Stimulated activated CD8-positive, alpha-beta memory T cell treated with anti-CD3 and anti-CD28 coated beads, Interleukin-7, amount 100 ng/mL, for 24 hours (primary cell): ENCODE measurements around the gene SCGB1C1.
"Not testable (repeated sequence)": the region's sequence is repeated elsewhere in the genome, so short reads cannot be mapped to it uniquely, and the experiment has no call there.

Experiments used
- DNase-seq: peaks from one replicate; pipeline ENCODE4 v3.0.0-alpha.2; 2020; ENCODE audit warnings: low read depth

Gene SCGB1C1

DNA sequence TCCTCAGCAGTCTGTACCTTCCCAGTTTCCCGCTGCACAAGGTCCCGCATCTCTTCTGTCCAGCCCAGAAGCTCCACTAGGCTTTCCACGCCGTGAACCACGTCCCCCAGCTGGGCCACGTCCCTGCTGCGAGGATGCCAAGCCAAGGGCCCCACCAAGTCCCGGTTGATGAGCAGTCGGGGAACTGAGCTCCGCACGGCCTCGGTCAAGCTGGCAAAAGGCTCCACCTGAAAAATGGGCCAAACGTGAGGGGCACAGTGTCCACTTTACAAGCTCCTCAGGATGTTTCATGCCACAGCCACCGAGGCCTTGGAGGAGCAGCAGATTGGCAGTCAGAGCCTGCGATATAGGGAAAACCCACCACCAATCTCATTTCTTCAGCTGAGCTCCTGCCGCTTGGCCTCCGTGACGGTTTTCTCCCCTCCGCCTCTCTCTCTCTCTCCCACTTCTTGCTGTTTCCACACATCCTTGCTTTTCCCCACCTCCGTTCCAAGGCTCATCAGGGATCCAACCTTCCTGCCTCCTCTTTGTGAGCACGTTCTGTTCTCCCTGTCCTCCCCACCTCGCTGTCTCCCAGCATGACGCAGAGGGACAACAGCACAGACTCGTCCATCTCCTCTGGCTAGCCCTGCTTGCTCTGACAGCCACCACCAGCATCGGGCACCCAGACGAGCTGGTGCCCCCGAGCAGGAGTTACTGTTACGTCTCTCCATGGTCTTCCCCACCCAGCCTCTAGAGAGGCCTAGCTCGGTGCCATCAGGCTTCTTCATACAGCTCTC lies 26.1 kb downstream of the SCGB1C1 start:
- DNase-seq, result no peak

DNA sequence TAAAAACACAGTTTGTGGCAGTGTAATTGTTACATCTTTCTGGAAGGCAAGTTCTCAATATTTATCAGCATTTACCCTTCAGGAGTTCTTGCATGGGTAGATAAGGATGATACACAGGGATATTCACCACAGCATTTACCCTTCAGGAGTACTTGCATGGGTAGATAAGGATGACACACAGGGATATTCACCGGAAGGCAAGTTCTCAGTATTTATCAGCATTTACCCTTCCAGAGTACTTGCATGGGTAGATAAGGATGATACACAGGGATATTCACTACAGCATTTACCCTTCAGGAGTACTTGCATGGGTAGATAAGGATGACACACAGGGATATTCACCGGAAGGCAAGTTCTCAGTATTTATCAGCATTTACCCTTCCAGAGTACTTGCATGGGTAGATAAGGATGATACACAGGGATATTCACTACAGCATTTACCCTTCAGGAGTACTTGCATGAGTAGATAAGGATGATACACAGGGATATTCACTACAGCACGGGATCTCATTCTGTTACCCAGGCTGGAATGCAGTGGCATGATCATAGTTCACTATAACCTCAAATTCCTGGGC lies 27.9 kb downstream of the SCGB1C1 start:
- not testable (repeated sequence) for DNase-seq

DNA sequence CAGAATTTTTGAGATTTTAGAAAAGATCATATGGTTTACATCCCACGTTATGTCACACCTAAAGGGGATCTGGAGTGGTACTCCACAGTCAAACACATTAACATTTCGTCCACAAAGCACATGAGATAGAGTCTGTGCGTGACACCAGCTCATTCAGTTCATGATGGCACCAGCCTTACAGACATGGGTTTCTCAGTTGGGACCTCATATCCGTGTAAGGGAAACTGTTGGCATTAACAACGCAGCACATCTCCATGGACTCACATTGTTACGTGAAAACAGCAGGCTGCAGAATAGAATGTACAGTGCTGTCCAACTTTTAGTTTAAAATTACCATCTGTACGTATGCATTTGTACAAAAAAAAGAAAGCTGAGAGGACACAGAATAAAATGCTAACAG lies 28.7 kb downstream of the SCGB1C1 start:
- no peak for DNase-seq

DNA sequence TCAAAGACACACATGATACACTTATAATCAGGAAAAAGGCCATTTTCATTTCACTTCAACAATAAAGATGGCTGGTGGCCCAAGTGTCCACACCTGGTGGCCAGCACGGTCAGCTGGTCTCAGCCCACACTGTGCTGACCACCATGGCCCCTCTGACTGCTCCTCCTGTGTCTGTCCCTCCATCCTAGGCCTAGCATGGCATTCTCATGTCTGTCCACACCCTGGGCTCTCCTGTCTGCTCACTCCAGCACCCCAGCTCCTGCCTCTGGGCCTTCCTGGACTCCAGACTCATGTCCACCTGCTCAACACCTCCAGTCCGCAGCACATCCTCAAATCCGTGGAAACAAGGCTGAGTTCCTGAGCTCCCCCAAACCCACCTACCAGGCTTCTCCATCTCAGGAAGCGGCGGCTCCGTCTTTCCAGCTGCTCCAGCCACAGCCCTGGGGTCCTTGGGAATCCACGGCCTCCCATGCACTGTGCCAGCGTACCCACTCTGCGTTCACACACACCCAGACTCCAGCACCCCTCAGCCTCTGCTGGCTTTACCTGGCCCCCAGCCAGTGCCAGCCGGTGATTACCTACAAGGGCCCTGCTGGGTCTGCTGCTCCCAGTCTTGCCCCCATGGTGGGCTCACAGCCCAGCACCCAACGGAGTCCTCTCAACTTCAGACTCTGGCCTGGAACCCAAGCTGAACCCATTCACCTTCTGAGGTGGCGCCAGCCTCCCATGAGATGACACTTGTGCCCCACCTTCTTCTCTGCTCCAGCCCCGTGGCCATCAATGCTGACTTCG lies 29.3 kb downstream of the SCGB1C1 start:
- DNase-seq, result no peak

DNA sequence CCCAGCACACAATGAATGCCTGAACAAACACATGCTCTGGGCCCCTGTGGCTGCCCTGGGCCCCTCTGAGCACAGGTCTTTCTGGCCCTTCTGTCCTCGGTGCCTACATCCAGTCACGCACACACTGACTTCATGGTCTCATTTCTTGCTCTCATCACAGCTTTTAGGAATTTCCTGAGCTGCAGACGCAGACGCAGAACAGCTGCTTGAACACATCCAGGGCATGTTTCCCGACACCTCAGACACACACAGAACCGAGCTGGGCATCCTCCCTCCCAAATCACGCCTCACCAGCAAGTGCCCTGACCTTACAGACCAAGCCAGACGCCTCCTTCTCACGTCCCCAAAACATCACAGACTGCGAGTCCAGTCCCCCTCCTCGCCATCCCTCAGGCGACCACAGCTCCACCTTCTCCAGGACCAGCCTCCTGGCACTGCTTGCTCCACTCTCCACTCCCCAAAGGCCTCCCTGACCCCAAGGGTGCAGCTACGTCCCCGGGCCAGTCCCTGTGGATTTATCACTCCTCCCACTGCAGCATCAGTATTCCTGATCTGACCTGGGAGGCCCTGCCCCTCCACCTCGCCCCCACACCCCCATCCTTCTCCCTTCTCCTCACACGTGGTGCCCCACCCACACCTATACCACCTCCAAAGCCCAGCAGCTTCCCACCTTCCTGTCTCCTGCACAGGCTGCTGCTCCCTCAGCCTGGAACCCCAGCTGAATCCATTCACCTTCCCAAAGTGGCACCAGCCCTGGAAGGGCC lies 30.3 kb downstream of the SCGB1C1 start:
- DNase-seq, result no peak

DNA sequence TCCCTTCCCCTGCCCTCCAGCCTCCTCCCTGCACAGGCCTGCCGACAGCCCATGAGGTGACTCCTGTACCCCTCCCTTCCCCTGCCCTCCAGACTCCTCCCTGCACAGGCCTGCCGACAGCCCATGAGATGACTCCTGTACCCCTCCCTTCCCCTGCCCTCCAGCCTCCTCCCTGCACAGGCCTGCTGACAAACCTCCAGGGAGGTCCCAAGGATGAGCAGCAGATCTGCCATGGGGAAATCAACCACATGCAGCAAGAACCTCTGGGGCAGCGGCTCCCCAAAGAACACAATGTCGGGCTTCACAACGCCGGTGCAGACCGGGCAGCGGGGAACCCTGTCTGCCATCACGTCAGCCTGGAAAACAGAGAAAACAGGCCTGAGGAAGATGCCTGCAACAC lies 31.0 kb downstream of the SCGB1C1 start:
- no peak for DNase-seq

DNA sequence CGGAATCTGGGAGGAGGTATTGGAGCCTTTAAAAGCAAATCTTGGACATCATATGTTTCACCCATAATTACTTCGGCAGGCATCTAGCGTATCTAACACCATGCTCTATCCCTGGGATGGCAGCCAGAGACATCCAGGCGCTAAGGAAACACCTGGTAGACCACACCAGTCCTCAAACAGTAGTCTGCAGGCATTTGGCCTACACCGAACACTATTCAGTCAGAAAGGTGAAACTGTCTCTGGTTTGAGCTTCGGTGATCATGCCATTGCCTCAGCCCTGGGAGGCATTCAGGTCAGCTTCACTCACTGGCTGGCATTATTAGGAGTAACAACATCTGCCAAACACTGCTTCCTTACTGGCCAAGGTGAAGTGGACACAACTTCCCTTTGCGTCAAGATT lies 31.5 kb downstream of the SCGB1C1 start:
- DNase-seq, result no peak

DNA sequence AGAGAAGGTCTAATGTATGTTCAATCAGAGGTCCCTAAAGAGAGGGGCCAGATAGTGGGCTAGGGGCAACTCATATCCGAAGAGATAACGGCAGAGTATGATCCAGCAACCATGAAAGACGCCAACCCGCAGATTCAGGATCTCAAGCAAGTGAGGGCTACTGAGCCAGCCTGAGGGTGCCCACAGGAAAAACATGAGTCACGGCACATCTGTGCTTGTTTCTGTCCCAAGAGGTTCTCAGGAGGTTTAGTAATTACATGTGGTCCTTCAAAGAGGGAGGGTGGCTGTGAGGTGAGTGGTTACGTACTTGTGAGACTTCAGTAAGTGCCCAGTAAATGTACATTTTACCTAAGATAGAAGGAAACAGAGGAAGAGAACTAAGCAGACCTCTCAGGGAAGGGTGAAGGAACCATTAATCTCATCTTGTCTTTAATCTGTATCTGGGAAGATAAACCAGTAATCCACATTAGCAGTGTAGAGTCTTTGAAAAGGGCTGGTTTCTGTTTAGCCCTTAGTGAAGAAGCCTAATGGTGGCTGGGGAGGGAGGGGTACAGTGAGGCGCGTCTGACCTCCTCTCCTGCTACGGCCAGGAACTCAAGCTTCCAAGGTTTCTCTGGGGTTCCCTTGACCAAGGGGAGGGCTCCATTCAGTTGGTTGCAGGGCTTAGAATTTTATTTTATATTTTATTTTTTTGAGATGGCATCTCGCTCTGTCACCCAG lies 33.0 kb downstream of the SCGB1C1 start:
- DNase-seq, result no peak

DNA sequence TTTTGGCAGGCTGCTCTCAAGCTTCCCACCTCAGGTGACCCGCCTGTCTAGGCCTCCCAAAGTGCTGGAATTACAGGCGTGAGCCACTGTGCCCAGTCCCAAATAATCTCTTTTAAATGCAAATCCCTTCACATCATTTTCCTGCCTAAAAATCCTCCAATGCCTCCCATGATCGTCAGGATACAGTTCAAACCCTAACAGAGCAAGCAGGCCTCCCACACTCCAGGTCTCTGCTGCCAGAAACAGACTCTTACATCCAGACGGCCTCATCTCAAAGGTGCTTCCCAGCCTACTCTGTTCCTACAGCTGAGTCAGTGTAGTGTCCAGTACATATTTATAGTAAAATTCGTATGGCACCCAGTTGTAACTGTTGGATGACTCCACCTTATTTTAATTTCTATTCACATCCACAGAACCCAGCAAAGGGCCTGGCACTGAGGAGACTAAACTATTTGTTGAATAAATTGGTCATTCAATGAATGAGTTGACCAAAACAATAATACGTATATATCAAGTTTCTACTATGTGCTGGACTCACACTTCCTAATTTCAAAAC lies 35.0 kb downstream of the SCGB1C1 start:
- no peak for DNase-seq

DNA sequence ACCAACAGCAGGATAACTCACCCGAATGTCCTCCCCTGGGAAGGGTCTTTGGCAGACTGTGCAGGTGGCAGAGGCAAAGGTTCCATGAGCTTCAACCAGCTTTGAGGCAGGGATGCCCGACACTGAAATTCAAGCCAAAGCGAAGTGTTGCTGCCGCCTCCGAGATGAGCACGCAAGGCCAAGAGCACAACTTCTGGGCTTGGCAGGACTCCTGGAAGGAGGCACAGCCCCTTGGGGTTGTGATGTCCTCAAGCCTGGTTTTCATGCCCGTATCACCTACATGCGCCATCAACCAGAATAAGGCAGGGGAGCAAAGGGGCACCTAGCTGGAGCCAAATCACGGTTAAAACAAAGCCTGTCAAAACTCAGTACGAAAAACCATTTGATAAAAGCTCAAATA lies 37.6 kb downstream of the SCGB1C1 start:
- no peak for DNase-seq

DNA sequence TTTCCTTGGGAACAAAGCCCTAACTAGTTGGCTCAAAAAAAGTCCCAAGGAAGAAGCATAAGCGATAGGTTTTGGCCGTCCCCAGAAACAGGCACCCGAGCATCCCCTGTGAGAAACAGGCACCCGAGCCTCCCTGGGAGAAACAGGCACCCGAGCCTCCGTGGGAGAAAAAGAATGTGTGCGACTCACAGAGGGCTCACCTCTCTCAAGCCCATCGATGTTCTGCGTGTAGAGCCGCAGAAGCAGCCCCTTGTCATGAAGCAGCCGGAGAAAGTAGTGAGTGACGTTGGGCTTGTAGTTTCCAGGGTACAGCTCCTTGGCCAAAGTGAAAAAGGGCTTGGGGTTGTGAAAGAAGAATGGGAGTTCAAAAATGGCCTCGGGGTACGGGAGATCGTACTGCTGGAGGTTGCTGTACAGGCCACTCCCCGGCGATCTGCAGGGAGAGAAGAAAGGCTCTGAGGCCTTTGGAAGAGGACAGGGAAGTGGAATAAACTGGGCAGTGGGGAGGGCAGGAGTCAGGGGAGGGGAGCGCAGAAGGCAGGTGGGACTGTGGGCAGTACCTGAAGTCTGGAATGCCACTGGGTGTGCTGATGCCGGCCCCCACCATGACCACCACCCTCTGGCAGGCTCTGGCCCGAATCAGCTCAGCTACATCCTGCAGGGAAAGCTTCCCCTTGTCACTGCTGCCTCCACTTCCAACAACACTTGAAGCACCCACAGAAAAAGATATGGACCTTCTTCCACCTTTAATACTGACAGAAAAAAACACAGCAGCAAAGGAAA lies 40.1 kb downstream of the SCGB1C1 start:
- DNase-seq, result no peak

DNA sequence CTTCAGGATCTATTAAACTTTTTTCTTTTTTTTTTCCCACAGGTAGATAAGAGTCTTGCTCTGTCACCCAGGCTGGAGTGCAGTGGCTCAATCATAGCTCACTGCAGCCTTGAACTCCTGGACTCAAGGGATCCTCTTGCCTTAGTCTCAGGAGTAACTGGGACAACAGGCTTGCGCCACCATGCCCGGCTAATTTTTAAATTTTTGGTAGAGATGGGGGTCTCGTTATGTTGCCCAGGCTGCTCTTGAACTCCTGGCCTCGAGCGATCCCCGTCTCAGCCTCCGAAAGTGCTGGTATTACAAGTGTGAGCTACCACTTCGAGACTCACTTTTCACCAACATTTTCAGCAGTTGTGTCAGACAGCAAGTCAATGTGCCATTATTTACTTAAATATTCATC lies 42.3 kb downstream of the SCGB1C1 start:
- DNase-seq, result no peak

DNA sequence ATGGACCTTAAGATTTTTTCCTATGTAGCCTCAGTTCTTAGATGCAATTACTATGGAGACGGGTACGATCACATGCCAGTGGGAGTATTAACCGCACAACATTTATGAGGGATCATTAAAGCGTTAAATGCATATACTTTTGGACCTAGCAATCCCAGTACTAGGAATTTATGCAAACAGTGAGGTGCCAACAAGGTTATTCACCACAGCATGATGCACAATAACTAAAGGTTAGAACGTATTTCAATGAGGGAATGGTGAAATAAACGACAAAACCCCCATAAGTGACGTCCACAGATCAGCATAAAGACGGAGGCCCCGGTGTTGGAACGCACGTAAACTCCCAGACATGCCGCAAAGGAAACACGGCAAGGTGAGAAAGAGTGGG lies 42.7 kb downstream of the SCGB1C1 start:
- no peak for DNase-seq

DNA sequence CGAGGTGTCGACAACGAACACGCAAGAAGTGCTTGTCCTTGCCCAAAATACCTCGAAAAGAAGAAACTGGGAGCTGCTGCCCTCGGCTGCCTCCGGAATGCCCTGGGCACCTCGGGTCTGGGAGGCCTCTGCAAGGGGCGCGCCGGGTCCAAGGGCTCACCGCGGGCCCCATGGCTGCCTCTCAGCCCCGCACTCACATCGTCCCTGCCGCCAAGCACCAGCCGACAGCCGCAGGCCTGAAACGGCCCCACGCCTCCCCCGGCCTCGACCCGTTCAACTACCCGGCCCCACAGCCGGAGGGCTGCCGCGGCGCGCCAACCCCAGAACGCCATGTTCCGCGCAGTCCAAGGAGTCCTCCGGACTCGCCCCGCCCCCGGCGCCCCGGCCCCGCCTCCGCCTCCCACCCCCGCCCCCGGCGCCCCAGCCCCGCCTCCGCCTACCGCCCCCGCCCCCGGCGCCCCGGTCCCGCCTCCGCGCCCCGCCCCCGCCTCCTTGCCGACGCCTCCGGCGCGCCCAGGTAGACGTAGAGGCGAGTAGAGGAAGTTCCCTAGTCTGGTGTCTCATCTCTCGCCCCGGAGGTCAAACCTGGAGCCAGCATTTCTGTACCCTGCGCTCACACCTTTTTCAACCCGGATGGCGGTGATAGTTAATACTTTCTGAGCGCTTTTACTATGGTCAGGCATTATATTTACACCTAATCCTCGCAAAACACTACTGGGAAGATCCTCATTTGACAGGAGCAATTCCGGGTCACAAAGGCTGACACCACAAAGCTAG lies 43.3 kb downstream of the SCGB1C1 start, which contains the start of gene SIRT3:
TSS of gene SIRT3 (minus strand) at position 346 of the 777 bp plus-strand sequence. CDS start at position 332, 14 bp downstream.
- peak; percentile 56 for DNase-seq

DNA sequence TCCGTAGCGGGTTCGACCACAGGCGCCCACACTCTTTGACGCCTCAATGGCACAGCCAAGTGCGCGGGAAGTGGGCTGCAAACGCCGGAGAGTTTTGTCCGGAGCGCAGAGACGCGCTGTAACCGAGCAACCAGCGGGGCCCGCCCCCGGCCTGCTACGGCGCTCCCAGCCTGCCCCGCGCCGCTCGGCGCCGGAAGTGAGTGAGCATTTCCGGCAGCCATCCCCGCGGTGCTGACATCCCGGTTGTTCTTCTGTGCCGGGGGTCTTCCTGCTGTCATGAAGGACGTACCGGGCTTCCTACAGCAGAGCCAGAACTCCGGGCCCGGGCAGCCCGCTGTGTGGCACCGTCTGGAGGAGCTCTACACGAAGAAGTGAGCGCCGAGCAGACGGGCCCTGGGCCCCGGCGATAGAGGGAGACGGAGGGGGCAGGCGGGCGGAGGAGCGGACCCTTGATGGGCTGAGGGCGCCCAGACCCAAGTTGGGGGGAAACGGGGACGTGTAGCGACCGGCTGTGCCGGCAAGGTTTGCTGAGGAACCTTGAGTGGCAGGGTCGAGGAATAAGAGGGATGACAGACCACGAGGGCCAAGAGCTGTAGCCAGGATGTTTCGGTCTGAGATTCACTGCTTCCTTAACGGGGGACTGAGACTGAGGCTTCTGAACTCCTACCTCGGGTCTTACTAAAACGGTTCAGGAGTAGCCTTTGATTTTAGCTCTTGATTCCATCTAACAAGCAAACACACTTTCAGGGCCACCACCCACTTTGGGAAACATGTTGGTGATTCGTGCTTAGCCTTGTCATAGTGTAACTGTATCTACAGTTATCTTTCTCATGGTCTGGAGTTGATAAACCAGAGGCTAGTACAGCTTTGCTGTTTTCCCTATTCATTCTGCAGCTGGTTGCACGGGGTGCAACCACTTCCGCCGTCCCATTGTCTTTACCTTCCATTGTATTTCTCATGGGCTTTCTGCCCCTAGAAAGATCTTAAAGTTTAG lies 44.2 kb downstream of the SCGB1C1 start, which contains the start of gene PSMD13:
TSS of gene PSMD13 (plus strand) at position 203 of the 994 bp plus-strand sequence. CDS start at position 277, 74 bp downstream.
- peak; percentile 72 for DNase-seq

DNA sequence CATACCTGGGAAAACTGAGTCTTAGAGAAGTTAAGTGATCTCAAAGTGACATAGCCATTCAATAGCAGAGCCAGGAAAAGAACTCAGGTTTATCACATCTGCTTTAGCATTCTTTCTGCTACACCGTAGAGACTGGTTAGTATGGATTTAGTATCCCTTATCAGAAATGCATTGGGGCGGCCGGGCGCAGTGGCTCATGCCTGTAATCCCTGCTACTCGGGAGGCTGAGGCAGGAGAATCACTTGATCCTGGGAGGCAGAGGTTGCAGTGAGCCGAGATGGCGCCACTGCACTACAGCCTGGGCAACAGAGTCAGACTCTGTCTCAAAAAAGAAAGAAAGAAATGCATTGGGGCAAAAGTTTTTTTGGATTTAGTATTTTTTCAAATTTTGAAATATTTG lies 45.5 kb downstream of the SCGB1C1 start:
- not testable (repeated sequence) for DNase-seq

DNA sequence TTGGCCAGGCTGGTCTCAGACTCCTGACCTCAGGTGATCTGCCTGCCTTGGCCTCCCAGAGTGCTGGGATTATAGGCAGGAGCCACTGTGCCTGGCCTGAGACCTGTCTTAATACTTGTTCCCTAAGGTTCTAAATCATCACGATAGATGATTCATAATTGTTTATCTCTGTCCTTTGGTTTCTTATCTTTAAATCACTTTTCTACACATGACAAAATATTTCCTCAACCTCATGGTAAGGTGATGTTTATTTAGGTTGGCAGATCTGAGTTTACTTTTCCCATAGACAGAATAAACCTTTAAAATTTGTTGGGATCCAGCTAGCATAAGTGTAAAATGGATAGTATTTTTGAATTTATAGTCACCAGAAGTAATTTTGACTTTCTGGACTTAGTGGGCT lies 47.4 kb downstream of the SCGB1C1 start:
- no peak for DNase-seq

DNA sequence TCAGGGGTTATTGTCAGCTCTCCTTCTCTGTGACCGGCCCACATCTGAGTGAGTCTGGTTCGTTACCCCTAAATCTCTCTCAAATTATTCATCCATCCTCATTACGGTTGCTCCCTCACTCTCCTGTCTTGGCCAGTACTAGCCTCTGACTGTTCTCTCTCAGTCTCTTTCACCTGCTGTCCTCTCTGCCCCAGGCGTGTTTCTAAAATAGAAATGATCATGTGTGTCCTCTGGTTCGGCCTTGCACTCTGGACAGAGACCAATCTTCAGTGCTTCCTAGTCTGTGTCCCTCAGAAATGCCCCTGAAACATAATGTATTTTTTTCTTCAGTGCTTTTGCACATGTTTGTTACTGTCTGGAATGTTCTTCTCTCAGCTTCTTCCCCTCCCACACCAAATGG lies 48.8 kb downstream of the SCGB1C1 start:
- DNase-seq, result no peak
